Small intestine (tissue), 7 donors: ENCODE results near the gene SRSF7. TPM values are rescaled to one million over a fixed set of nuclear protein-coding genes. Genes with fewer than 3 reads are reported as not detected.
"Not testable (repeated sequence)": the region's sequence is repeated elsewhere in the genome, so short reads cannot be mapped to it uniquely, and the experiment has no call there.

ENCODE experiments used
- DNase-seq, 2 donors: peaks; one replicate each; pipeline versions ENCODE4 v3.0.0 to v3.0.0-alpha.2; 2013
- FAIRE-seq: peaks from 2 replicates; lab custom pipeline; 2012; peaks lifted over from hg19 to GRCh38; lab: Jason Lieb, UNC
- H3K27ac ChIP-seq, 3 donors: one replicate each; pipeline ENCODE4 v1.5.1; 2013; ENCODE audit warnings: low read length in 2 of 3, mild to moderate bottlenecking in 2 of 3, control low read depth in 1 of 3, inconsistent platforms in 1 of 3, low read depth in 1 of 3, moderate library complexity in 1 of 3
- H3K27me3 ChIP-seq, 3 donors: one replicate each; pipeline ENCODE4 v1.6.1; 2013; ENCODE audit warnings: low read length in 3 of 3, inconsistent platforms in 1 of 3; ENCODE audit not compliant: control insufficient read depth in 3 of 3, insufficient read depth in 3 of 3
- H3K36me3 ChIP-seq, 3 donors: one replicate each; pipeline ENCODE4 v1.6.1; 2013; ENCODE audit warnings: low read length in 3 of 3, inconsistent platforms in 1 of 3, low read depth in 1 of 3, mild to moderate bottlenecking in 1 of 3, moderate library complexity in 1 of 3; ENCODE audit not compliant: control insufficient read depth in 3 of 3, insufficient read depth in 2 of 3
- H3K4me1 ChIP-seq, 3 donors: one replicate each; pipeline ENCODE4 v1.6.1; 2013; ENCODE audit warnings: low read length in 2 of 3, inconsistent platforms in 1 of 3, low read depth in 1 of 3, mild to moderate bottlenecking in 1 of 3, moderate library complexity in 1 of 3; ENCODE audit not compliant: control insufficient read depth in 3 of 3, insufficient read depth in 2 of 3
- H3K4me3 ChIP-seq, 3 donors: one replicate each; pipeline ENCODE4 v1.5.1; 2013; ENCODE audit warnings: low read length in 3 of 3, control low read depth in 1 of 3, inconsistent platforms in 1 of 3, low read depth in 1 of 3, mild to moderate bottlenecking in 1 of 3, moderate library complexity in 1 of 3
- H3K9me3 ChIP-seq, 2 donors: one replicate each; pipeline ENCODE4 v1.6.1; 2013; ENCODE audit warnings: low read depth in 1 of 2, low read length in 1 of 2; ENCODE audit not compliant: control insufficient read depth in 2 of 2, insufficient read depth in 1 of 2
- WGBS, 3 donors: extraction: QIAGEN DNeasy Blood & Tissue Kit; methylation state at CpG; one replicate each; pipeline ENCODE4 v1.1.7; 2013; 5-methylcytosine and 5-hydroxymethylcytosine counted together
- polyA plus RNA-seq, 4 donors: library from polyadenylated mRNA; stranded (reverse) in 3 of 4; unstranded in 1 of 4; fragments of 200-250 nt in 3 of 4; fragments of 120-200 nt in 1 of 4; gene quantifications; one replicate each; pipeline versions ENCODE4 v1.2.1 to v1.2.3, GENCODE V29; 2013
- donor health status: healthy with polysubstance abuse.
- donor health status: control.
- donor health status: control.
- donor health status: Bipolar disorder and iron deficiency.
- donor health status: healthy.

SRSF7 gene
- polyA plus RNA-seq, 4 donors = 78.6 to 205 (median 194) TPM

DNA sequence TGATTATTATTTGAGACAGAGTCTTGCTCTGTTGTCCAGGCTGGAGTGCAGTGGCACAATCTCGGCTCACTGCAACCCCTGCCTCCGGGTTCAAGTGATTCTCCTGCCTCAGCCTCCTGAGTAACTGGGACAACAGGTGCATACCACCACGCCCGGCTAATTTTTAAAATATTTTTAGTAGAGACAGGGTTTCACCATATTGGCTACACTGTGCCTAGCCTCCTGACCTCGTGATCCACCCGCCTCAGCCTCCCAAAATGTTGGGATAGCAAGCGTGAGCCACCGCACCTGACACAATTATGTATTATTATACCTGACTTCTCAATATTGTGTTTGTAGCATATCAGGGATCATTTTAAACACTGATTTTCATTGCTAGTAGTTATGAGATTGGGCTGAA is 41.2 kb upstream of the SRSF7 start:
- FAIRE-seq, H3K27me3 ChIP-seq, DNase-seq, H3K36me3 ChIP-seq, H3K9me3 ChIP-seq, H3K4me3 ChIP-seq: not testable (repeated sequence)
- Histone ChIP-seq H3K27ac (peak overlapping the region in 1 of 3 donors; percentile 90), H3K4me1 (peaks cover 0 to 38% (median 4%) of the 10 kb centered on the region in 3 donors)
- 87 to 93% (median 89%) methylated on average over 8 of the region's 8 CpGs for WGBS, 3 donors

DNA sequence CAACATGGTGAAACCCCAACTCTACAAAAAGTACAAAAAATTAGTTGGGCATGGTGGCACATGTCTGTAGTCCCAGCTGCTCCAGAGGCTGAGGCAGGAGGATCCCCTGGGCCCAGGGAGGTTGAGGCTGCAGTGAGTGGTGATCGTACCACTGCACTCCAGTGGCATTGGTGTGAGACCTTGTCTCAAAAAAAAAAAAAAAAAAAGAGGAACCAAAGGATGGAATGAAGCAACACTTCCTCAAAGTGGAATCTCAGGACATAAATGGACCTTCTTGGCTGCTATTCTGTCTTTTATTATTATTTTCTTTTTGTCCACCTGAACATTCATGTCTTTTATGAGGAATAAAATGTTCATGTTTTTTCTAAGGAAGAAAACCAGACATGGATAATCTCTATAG is 40.6 kb upstream of the SRSF7 start:
- no peak overlapping the region for H3K27ac ChIP-seq
- no peaks in the 10 kb centered on the region for H3K27me3 ChIP-seq
- no peak overlapping the region for H3K4me3 ChIP-seq
- peaks cover 0 to 8% of the 10 kb centered on the region in 2 donors for H3K9me3 ChIP-seq
- DNase-seq = no peak
- WGBS, 3 donors = 74 to 86% (median 84%) methylated on average over 1 of the region's 1 CpG
- FAIRE-seq = no peak
- no peaks in the 10 kb centered on the region for H3K36me3 ChIP-seq
- H3K4me1 ChIP-seq = peaks cover 0 to 33% (median 4%) of the 10 kb centered on the region in 3 donors

DNA sequence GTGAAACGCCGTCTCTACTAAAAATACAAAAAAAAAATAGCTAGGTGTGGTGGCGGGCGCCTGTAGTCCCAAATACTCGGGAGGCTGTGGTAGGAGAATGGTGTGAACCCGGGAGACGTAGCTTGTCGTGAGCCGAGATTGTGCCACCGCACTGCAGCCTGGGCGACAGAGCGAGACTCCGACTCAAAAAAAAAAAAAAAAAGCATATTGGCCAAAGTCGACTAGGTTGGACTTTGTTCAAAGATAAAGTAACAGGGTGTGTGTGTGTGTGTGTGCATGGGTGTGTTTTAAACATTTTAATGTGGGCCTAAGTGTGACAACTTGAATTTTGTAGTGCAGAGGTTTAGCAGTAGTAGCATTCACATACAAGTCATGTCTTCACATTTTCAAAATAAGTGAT is 38.5 kb upstream of the SRSF7 start:
- Histone ChIP-seq H3K36me3 (no peaks in the 10 kb centered on the region), H3K4me1 (peaks cover 0 to 33% (median 4%) of the 10 kb centered on the region in 3 donors), H3K4me3 (no peak overlapping the region), H3K9me3 (peaks cover 0 to 8% of the 10 kb centered on the region in 2 donors), H3K27ac (peak overlapping the region in 2 of 3 donors; percentile 30 to 66), H3K27me3 (no peaks in the 10 kb centered on the region)
- FAIRE-seq (no peak), DNase-seq (peak; percentile 75 to 88)
- 22 to 67% (median 51%) methylated on average over 14 of the region's 14 CpGs for WGBS, 3 donors

DNA sequence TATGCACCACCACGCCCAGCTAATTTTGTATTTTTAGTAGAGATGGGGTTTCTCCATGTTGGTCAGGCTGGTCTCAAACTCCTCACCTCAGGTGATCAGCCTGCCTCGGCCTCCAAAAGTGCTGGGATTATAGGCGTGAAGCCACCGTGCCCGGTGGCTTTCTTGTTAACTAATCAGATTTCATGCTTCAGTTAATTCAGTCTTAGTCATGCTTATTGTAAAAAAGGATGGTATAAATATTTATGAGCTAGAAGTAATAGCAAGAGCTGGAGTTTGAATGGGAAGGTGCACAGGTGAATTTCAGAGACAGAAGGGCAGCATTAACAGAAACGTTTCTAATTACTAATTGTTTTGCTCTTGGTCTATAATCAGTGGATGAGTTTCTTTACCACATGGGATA is 37.1 kb upstream of the SRSF7 start:
- 51 to 88% (median 59%) methylated on average over 6 of the region's 6 CpGs for WGBS, 3 donors
- Histone ChIP-seq H3K4me1 (peaks cover 0 to 22% (median 4%) of the 10 kb centered on the region in 3 donors), H3K4me3 (no peak overlapping the region), H3K27me3 (no peaks in the 10 kb centered on the region), H3K9me3 (peaks cover 0 to 8% of the 10 kb centered on the region in 2 donors), H3K36me3 (no peaks in the 10 kb centered on the region), H3K27ac (peak overlapping the region in 1 of 3 donors; percentile 51)
- DNase-seq = peak in 1 of 2 donors; percentile 29
- no peak for FAIRE-seq

DNA sequence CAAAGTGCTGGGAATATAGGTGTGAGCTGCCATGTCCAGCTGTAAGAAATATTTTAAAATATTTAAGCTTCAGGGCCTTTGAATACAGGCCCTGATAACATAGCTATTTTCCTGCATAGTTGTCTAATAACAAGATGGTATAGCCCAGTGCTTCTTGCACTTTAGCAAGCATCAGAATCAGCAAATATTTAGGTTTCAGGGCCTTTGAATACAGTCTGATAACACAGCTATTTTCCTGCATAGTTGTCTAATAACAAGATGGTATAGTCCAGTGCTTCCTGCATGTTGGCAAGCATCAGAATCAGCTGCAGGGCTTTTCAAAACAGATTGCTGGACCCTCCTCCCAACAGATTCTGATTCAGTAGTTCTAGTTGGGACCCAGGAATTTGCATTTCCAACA is 32.4 kb upstream of the SRSF7 start:
- Histone ChIP-seq H3K36me3 (peaks cover 0 to 21% (median 0%) of the 10 kb centered on the region in 3 donors), H3K9me3 (no peaks in the 10 kb centered on the region), H3K4me3 (no peak overlapping the region), H3K27ac (peak overlapping the region in 1 of 3 donors; percentile 3), H3K27me3 (no peaks in the 10 kb centered on the region), H3K4me1 (peaks cover 2 to 3% (median 2%) of the 10 kb centered on the region in 3 donors)
- no peak for DNase-seq
- FAIRE-seq = no peak

DNA sequence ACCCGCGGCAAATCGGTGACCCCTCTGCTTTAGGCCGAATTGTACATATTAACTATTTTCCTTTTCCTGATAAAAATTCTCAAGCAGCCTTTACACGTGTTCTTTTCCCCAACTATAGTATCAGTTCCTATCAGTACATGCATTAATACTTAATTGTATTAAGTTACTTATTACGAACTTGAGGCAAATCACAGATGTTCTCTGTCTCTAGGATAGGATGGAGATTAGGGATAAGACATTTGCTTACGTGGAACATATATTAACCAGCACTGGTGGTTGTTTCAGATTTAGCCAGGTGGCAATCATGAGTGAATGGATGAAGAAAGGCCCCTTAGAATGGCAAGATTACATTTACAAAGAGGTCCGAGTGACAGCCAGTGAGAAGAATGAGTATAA is 27.5 kb upstream of the SRSF7 start:
- Histone ChIP-seq H3K27ac (peak overlapping the region in 2 of 3 donors; percentile 71 to 86), H3K4me3 (peak overlapping the region; percentile 70 to 86 (median 73))
- FAIRE-seq = no peak

DNA sequence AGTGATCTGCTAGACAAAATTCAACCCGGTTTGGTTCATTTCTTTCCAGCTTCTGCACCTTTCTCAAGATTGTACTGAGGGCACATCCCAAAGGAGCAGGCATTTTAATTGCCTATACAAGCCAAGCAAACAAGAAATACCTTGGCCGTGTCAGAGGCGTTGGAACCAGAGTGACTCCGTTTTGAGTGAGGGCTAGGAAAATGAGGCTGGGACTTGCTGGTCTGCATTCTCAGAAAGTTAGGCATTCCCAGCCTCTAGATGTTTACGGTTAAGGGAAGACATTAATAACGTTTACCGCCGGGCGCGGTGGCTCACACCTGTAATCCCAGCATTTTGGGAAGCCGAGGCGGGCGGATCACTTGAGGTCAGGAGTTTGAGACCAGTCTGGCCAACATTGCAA is 25.4 kb upstream of the SRSF7 start:
- DNase-seq = no peak
- no peak for FAIRE-seq
- Histone ChIP-seq H3K27ac (no peak overlapping the region), H3K9me3 (no peaks in the 10 kb centered on the region), H3K4me1 (peaks cover 2 to 7% (median 2%) of the 10 kb centered on the region in 3 donors), H3K4me3 (no peak overlapping the region), H3K36me3 (peaks cover 0 to 15% (median 0%) of the 10 kb centered on the region in 3 donors), H3K27me3 (no peaks in the 10 kb centered on the region)
- WGBS, 3 donors = 88 to 92% (median 90%) methylated on average over 13 of the region's 13 CpGs

More for the DNA sequence above, 27.5 kb upstream of the SRSF7 start:
- Histone ChIP-seq H3K36me3 (peaks cover 0 to 21% (median 0%) of the 10 kb centered on the region in 3 donors), H3K4me1 (peaks cover 2 to 3% (median 2%) of the 10 kb centered on the region in 3 donors), H3K9me3 (no peaks in the 10 kb centered on the region), H3K27me3 (no peaks in the 10 kb centered on the region)
- no peak for DNase-seq
- 4 to 9% (median 7%) methylated on average over 8 of the region's 8 CpGs for WGBS, 3 donors

DNA sequence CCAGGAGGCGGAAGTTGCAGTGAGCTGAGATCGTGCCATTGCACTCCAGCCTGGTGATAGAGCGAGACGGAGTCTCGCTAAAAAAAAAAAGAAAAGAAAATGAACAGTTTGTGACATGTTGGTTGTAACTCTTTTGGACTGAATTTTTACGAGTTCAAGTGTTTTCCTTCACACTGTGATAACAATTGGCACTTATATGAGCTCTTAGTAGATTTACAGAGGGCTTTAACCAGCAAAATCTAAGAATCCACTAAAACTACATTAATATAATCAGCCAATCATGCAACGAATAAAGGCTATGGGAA is 24.7 kb upstream of the SRSF7 start:
- no peaks in the 10 kb centered on the region for H3K27me3 ChIP-seq
- H3K27ac ChIP-seq = no peak overlapping the region
- no peak for FAIRE-seq
- H3K36me3 ChIP-seq = peaks cover 0 to 11% (median 0%) of the 10 kb centered on the region in 3 donors
- DNase-seq = no peak
- no peaks in the 10 kb centered on the region for H3K9me3 ChIP-seq
- peaks cover 2 to 7% (median 2%) of the 10 kb centered on the region in 3 donors for H3K4me1 ChIP-seq
- H3K4me3 ChIP-seq = no peak overlapping the region
- WGBS, 3 donors = 82 to 88% (median 88%) methylated on average over 7 of the region's 7 CpGs
